Skeletal muscle tissue (tissue), 4 donors: ENCODE results near the gene FANCD2. TPM values are rescaled to one million over a fixed set of nuclear protein-coding genes. Genes with fewer than 3 reads are reported as not detected.
A peak's percentile ranks its signal among the peaks of the same experiment; 100 is the strongest.
"Not testable (repeated sequence)": the region's sequence is repeated elsewhere in the genome, so short reads cannot be mapped to it uniquely, and the experiment has no call there.

Experiments
- H3K27ac ChIP-seq: one replicate; pipeline ENCODE4 v1.7.0; 2013; ENCODE audit warnings: mild to moderate bottlenecking, low read depth, low read length, inconsistent platforms
- H3K27me3 ChIP-seq, 3 donors: one replicate each; pipeline ENCODE4 v1.7.0; 2013; ENCODE audit warnings: low read length in 3 of 3; ENCODE audit not compliant: control insufficient read depth in 3 of 3, insufficient read depth in 3 of 3
- H3K36me3 ChIP-seq, 3 donors: one replicate each; pipeline ENCODE4 v1.7.0; 2013; ENCODE audit warnings: low read length in 3 of 3; ENCODE audit not compliant: control insufficient read depth in 3 of 3, insufficient read depth in 3 of 3
- H3K4me1 ChIP-seq, 3 donors: one replicate each; pipeline ENCODE4 v1.7.0; 2013; ENCODE audit warnings: low read length in 3 of 3, mild to moderate bottlenecking in 3 of 3; ENCODE audit not compliant: control insufficient read depth in 3 of 3, insufficient read depth in 3 of 3
- H3K4me3 ChIP-seq, 3 donors: one replicate each; pipeline ENCODE4 v1.7.0; 2013; ENCODE audit warnings: low read length in 3 of 3
- H3K9ac ChIP-seq, 3 donors: one replicate each; pipeline ENCODE4 v1.7.0; 2013; ENCODE audit warnings: low read length in 3 of 3, mild to moderate bottlenecking in 3 of 3, moderate library complexity in 2 of 3, low read depth in 1 of 3
- H3K9me3 ChIP-seq, 3 donors: one replicate each; pipeline ENCODE4 v1.7.0; 2013; ENCODE audit warnings: low read length in 3 of 3; ENCODE audit not compliant: control insufficient read depth in 3 of 3
- total RNA-seq: library from RNA; depleted of rRNA; stranded (reverse); fragments of >200 nt; gene quantifications from one replicate; pipeline ENCODE4 v1.2.3, GENCODE V29; 2014
- donor health status: Osteomylitis.

FANCD2 gene
- total RNA-seq, 1 donor from 2014 or later = 11.5 TPM

- Histone ChIP-seq H3K9ac (no peak overlapping the region), H3K36me3 (no peaks in the 10 kb centered on the region), H3K9me3 (no peaks in the 10 kb centered on the region), H3K27me3 (no peaks in the 10 kb centered on the region), H3K27ac (no peak overlapping the region), H3K4me1 (peaks cover 27 to 38% (median 34%) of the 10 kb centered on the region in 3 donors), H3K4me3 (no peak overlapping the region)
Observed at GRCh38 chr3:10012106-10012505, 14.1 kb upstream of the FANCD2 start.

- Histone ChIP-seq H3K4me3 (peak overlapping the region in 2 of 3 donors; percentile 1 to 45), H3K4me1 (peaks cover 11 to 19% (median 16%) of the 10 kb centered on the region in 3 donors), H3K9me3 (no peaks in the 10 kb centered on the region), H3K27me3 (no peaks in the 10 kb centered on the region), H3K27ac (peak overlapping the region; percentile 72), H3K9ac (peak overlapping the region; percentile 1 to 62 (median 23)), H3K36me3 (peaks cover 10 to 15% (median 14%) of the 10 kb centered on the region in 3 donors)
Observed at GRCh38 chr3:10015461-10015904, 10.8 kb upstream of the FANCD2 start.

- H3K36me3 ChIP-seq = peaks cover 29 to 37% (median 32%) of the 10 kb centered on the region in 3 donors
- H3K27me3 ChIP-seq = no peaks in the 10 kb centered on the region
- H3K9ac ChIP-seq = no peak overlapping the region
- H3K27ac ChIP-seq = no peak overlapping the region
- H3K4me3 ChIP-seq = no peak overlapping the region
- no peaks in the 10 kb centered on the region for H3K9me3 ChIP-seq
- H3K4me1 ChIP-seq = peaks cover 8 to 9% (median 9%) of the 10 kb centered on the region in 3 donors
Observed at GRCh38 chr3:10017636-10018292, 8.5 kb upstream of the FANCD2 start.

GRCh38 chr3:10018806-10019205, 7.4 kb upstream of the FANCD2 start:
- not testable (repeated sequence) for H3K4me1 ChIP-seq, H3K9me3 ChIP-seq, H3K27me3 ChIP-seq, H3K27ac ChIP-seq, H3K9ac ChIP-seq, H3K4me3 ChIP-seq
- peaks cover 37 to 44% (median 39%) of the 10 kb centered on the region in 3 donors for H3K36me3 ChIP-seq

GRCh38 chr3:10019326-10019725, 6.9 kb upstream of the FANCD2 start:
- Histone ChIP-seq H3K4me1 (peaks cover 8 to 9% (median 9%) of the 10 kb centered on the region in 3 donors), H3K27ac (no peak overlapping the region), H3K27me3 (no peaks in the 10 kb centered on the region), H3K36me3 (peaks cover 37 to 44% (median 39%) of the 10 kb centered on the region in 3 donors), H3K9ac (no peak overlapping the region), H3K4me3 (no peak overlapping the region), H3K9me3 (no peaks in the 10 kb centered on the region)

GRCh38 chr3:10021856-10022775, 4.1 kb upstream of the FANCD2 start:
- Histone ChIP-seq H3K36me3 (peaks cover 37 to 44% (median 39%) of the 10 kb centered on the region in 3 donors), H3K4me1 (peaks cover 16 to 19% (median 18%) of the 10 kb centered on the region in 3 donors), H3K4me3 (no peak overlapping the region), H3K9ac (no peak overlapping the region), H3K27me3 (no peaks in the 10 kb centered on the region), H3K9me3 (no peaks in the 10 kb centered on the region), H3K27ac (no peak overlapping the region)

GRCh38 chr3:10023587-10024310, 2.5 kb upstream of the FANCD2 start:
- Histone ChIP-seq H3K36me3 (peaks cover 31 to 35% (median 31%) of the 10 kb centered on the region in 3 donors), H3K27me3 (no peaks in the 10 kb centered on the region), H3K27ac (no peak overlapping the region), H3K4me3 (no peak overlapping the region), H3K9ac (no peak overlapping the region), H3K4me1 (peaks cover 16 to 19% (median 18%) of the 10 kb centered on the region in 3 donors), H3K9me3 (no peaks in the 10 kb centered on the region)

- Histone ChIP-seq H3K4me3 (peak overlapping the region; percentile 95 to 100 (median 99)), H3K9ac (peak overlapping the region; percentile 90 to 94 (median 92)), H3K27ac (peak overlapping the region; percentile 62), H3K9me3 (no peaks in the 10 kb centered on the region), H3K36me3 (peaks cover 25 to 30% (median 26%) of the 10 kb centered on the region in 3 donors), H3K4me1 (peaks cover 16 to 19% (median 18%) of the 10 kb centered on the region in 3 donors), H3K27me3 (no peaks in the 10 kb centered on the region)
Observed at GRCh38 chr3:10025205-10026083, 793 bp upstream of the FANCD2 start.

- Histone ChIP-seq H3K4me1 (no peaks in the 10 kb centered on the region), H3K27me3 (no peaks in the 10 kb centered on the region), H3K4me3 (no peak overlapping the region), H3K36me3 (no peaks in the 10 kb centered on the region), H3K27ac (no peak overlapping the region), H3K9me3 (no peaks in the 10 kb centered on the region), H3K9ac (no peak overlapping the region)
Observed at GRCh38 chr3:10041034-10041433, 14.8 kb downstream of the FANCD2 start.
